ENCODE measurements around the gene ADCY5.

The ADCY5 gene

GRCh38 chr3:123429362-123430125 is 19.3 kb downstream of the ADCY5 start:
- TF ChIP-seq GLIS2 (tag by site-specific recombination; IDR thresholded peaks at IDR 0.05) (0 out of 2 replicates have a peak, but pooled peaks have one; percentile 16), ZNF132 (tag by site-specific recombination; IDR thresholded peaks at IDR 0.05; ENCODE audit: borderline replicate concordance) (no peak), ZNF623 (tag by site-specific recombination; IDR thresholded peaks at IDR 0.05) (no peak)
- Histone ChIP-seq H3K9me3 (ENCODE audit: control insufficient read depth, insufficient read depth, low read depth, low read length) (no peaks in the 10 kb centered on the region), H3K4me3 (ENCODE audit: low read depth, low read length) (no peak overlapping the region), H3K4me1 (ENCODE audit: control insufficient read depth, insufficient read depth, low read length) (peaks cover 5% of the 10 kb centered on the region; the same call in 1 of the 2 replicates), H3K27ac (ENCODE audit: extremely low read depth, low read depth, low read length) (no peak overlapping the region), H3K36me3 (ENCODE audit: control insufficient read depth in 2 of 2, insufficient read depth in 1 of 2, low read length in 2 of 2) (no peaks in the 10 kb centered on the region)
- POLR2A ChIA-PET: interaction anchor here (0.7 kb wide), 1 partner anchor 115 kb away, joined by 3 read pairs; no protein-coding TSS in a partner anchor
- CTCF ChIA-PET: no interaction called here

GRCh38 chr3:123424999-123425712 is 23.7 kb downstream of the ADCY5 start:
- Histone ChIP-seq H3K4me3 (ENCODE audit: low read depth, low read length) (no peak overlapping the region), H3K27ac (ENCODE audit: extremely low read depth, low read depth, low read length) (no peak overlapping the region), H3K36me3 (ENCODE audit: control insufficient read depth in 2 of 2, insufficient read depth in 1 of 2, low read length in 2 of 2) (no peaks in the 10 kb centered on the region), H3K9me3 (ENCODE audit: control insufficient read depth, insufficient read depth, low read depth, low read length) (no peaks in the 10 kb centered on the region), H3K4me1 (ENCODE audit: control insufficient read depth, insufficient read depth, low read length) (0 out of 2 replicates have a peak, but pooled peaks cover 2% of the 10 kb centered on the region)
- ChIA-PET POLR2A (no interaction called here), CTCF (interaction anchor here (0.6 to 0.9 kb wide), 2 partner anchors 23 to 231 kb away, joined by 3 read pairs; partner anchors contain the start of gene ADCY5)
- no peak for TF ChIP-seq SP7 (tag by site-specific recombination; IDR thresholded peaks at IDR 0.05)
- no peak for TF ChIP-seq SETDB1 (IDR thresholded peaks at IDR 0.05; ENCODE audit: insufficient read length, low read length)
- no peak for TF ChIP-seq ZNF639 (tag by site-specific recombination; IDR thresholded peaks at IDR 0.05)
- TF ChIP-seq ZNF292 (tag by site-specific recombination; IDR thresholded peaks at IDR 0.05; ENCODE audit: borderline replicate concordance, low read depth): no peak
- TF ChIP-seq ZBTB6 (tag by site-specific recombination; IDR thresholded peaks at IDR 0.05): no peak
- no peak for TF ChIP-seq ZNF2 (tag by site-specific recombination; IDR thresholded peaks at IDR 0.05)
- no peak for TF ChIP-seq GLIS1 (tag by site-specific recombination; IDR thresholded peaks at IDR 0.05)
- no peak for TF ChIP-seq ZNF214 (tag by site-specific recombination; IDR thresholded peaks at IDR 0.05; ENCODE audit: borderline replicate concordance)
- no peak for TF ChIP-seq ZNF660 (tag by site-specific recombination; IDR thresholded peaks at IDR 0.05)
- TF ChIP-seq ZBTB10 (tag by site-specific recombination; IDR thresholded peaks at IDR 0.05): no peak
- no peak for TF ChIP-seq ZNF513 (tag by site-specific recombination; IDR thresholded peaks at IDR 0.05)
